ENCODE data around the gene GALNT16.

DNA sequence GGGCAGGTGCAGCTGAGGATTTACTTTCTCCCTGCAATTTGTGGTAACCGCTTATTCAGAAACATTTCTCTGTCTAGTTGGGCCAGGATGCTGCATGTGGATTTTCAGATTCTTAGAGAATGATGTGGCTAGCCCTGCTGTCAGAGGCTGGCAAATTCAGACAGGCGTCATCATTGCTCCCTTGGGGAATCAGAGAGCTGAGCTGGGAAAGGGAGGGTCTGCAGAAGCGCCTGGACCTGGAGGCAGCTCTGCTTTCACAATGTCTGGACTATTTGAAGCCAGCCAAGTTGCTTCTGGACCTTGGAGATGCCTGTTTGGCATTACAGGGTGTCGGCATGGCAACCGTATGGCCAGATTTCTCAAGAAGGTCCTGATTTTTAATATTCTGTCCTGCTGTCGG lies 3.4 kb downstream of the GALNT16 start:
- TF ChIP-seq, protein P1, sequence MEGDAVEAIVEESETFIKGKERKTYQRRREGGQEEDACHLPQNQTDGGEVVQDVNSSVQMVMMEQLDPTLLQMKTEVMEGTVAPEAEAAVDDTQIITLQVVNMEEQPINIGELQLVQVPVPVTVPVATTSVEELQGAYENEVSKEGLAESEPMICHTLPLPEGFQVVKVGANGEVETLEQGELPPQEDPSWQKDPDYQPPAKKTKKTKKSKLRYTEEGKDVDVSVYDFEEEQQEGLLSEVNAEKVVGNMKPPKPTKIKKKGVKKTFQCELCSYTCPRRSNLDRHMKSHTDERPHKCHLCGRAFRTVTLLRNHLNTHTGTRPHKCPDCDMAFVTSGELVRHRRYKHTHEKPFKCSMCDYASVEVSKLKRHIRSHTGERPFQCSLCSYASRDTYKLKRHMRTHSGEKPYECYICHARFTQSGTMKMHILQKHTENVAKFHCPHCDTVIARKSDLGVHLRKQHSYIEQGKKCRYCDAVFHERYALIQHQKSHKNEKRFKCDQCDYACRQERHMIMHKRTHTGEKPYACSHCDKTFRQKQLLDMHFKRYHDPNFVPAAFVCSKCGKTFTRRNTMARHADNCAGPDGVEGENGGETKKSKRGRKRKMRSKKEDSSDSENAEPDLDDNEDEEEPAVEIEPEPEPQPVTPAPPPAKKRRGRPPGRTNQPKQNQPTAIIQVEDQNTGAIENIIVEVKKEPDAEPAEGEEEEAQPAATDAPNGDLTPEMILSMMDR (IDR thresholded peaks at IDR 0.05; ENCODE audit: extremely low read depth in 1 of 2, insufficient read depth in 1 of 2, low read depth in 1 of 2, low read length in 2 of 2): no peak
- TF ChIP-seq EZH2 (IDR thresholded peaks at IDR 0.05; ENCODE audit: borderline replicate concordance, low read depth, low read length, severe bottlenecking) (no peak), POLR2A (IDR thresholded peaks at IDR 0.05; ENCODE audit: low read depth, low read length) (no peak), POLR2AphosphoS5 (IDR thresholded peaks at IDR 0.05; ENCODE audit: insufficient read depth, low read depth, low read length) (no peak), GATA2 (IDR thresholded peaks at IDR 0.05; ENCODE audit: insufficient read depth, insufficient read length, low read depth, low read length) (no peak), MYC (IDR thresholded peaks at IDR 0.05; ENCODE audit: low read depth, low read length) (no peak), JUN (IDR thresholded peaks at IDR 0.05; ENCODE audit: borderline replicate concordance, insufficient read depth, insufficient read length, low read depth) (no peak), FOS (IDR thresholded peaks at IDR 0.05; ENCODE audit: borderline replicate concordance, insufficient read depth, low read length) (no peak)
- TF ChIP-seq, protein P2, sequence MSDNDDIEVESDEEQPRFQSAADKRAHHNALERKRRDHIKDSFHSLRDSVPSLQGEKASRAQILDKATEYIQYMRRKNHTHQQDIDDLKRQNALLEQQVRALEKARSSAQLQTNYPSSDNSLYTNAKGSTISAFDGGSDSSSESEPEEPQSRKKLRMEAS (IDR thresholded peaks at IDR 0.05; ENCODE audit: insufficient read depth, insufficient read length): no peak

Measured in endothelial cell of umbilical vein (primary cell).